GM06990 (cell line): ENCODE measurements around the gene KLHL17.

Experiments
- DNase-seq: peaks from one replicate; pipeline ENCODE4 v3.0.0-alpha.2; 2011; ENCODE audit not compliant: insufficient read length; ENCODE audit errors: extremely low read depth
- H3K27me3 ChIP-seq: replicated peaks from 2 replicates; pipeline ENCODE4 v1.6.0; 2011; ENCODE audit warnings: low read length; ENCODE audit not compliant: control insufficient read depth, insufficient read depth
- H3K36me3 ChIP-seq: 2 replicates; pipeline ENCODE4 v1.5.1; 2011; ENCODE audit warnings: low read length; ENCODE audit not compliant: control insufficient read depth, insufficient read depth
- H3K4me3 ChIP-seq: replicated peaks from 2 replicates; pipeline ENCODE4 v1.5.1; 2011; ENCODE audit warnings: low read depth, mild to moderate bottlenecking, control low read depth, low read length
- CTCF ChIP-seq: IDR thresholded peaks from 2 replicates; pipeline ENCODE4 v1.5.1; 2011; ENCODE audit warnings: low read length, control low read depth, mild to moderate bottlenecking, inconsistent platforms; ENCODE audit not compliant: insufficient read depth, poor library complexity, severe bottlenecking

The KLHL17 gene

GRCh38 chr1:960363-961131, at the start of gene KLHL17:
TSS of gene KLHL17 (plus strand) at chr1:960584. CDS start at chr1:960694, 110 bp downstream.
- peak; percentile 85 for DNase-seq
- Histone ChIP-seq H3K36me3 (peaks cover 11% of the 10 kb centered on the region), H3K27me3 (no peaks in the 10 kb centered on the region), H3K4me3 (peak within 1 kb of the TSS; percentile 70)
- TF ChIP-seq CTCF, result no peak

GRCh38 chr1:910881-911721, 49.3 kb upstream of the KLHL17 start:
- H3K36me3 ChIP-seq, result no peaks in the 10 kb centered on the region
- no peak for TF ChIP-seq CTCF
- no peaks in the 10 kb centered on the region; the same call in 1 of the 2 replicates for H3K27me3 ChIP-seq
- peak; percentile 2 for DNase-seq
- no peak overlapping the region for H3K4me3 ChIP-seq

- Histone ChIP-seq H3K36me3 (no peaks in the 10 kb centered on the region), H3K27me3 (no peaks in the 10 kb centered on the region; the same call in 1 of the 2 replicates), H3K4me3 (no peak overlapping the region)
- DNase-seq, result peak; percentile 0
- TF ChIP-seq CTCF, result no peak
Observed at GRCh38 chr1:911875-912739, 48.3 kb upstream of the KLHL17 start.

- no peak overlapping the region for H3K4me3 ChIP-seq
- peak; percentile 0 for DNase-seq
- H3K36me3 ChIP-seq, result no peaks in the 10 kb centered on the region
- no peaks in the 10 kb centered on the region; the same call in 1 of the 2 replicates for H3K27me3 ChIP-seq
- TF ChIP-seq CTCF, result no peak
Observed at GRCh38 chr1:912740-913301, 47.6 kb upstream of the KLHL17 start.

- TF ChIP-seq CTCF, result no peak
- Histone ChIP-seq H3K4me3 (no peak overlapping the region), H3K27me3 (no peaks in the 10 kb centered on the region; the same call in 1 of the 2 replicates), H3K36me3 (no peaks in the 10 kb centered on the region)
- peak; percentile 0 for DNase-seq
Observed at GRCh38 chr1:913491-914130, 46.8 kb upstream of the KLHL17 start.
